Activated gamma-delta T cell treated with Interleukin-2 at 50 U/mL for 16 hours (primary cell): ENCODE measurements around the gene ZNF384.

Experiments used
- DNase-seq: peaks from one replicate; pipeline ENCODE4 v3.0.0-alpha.2; 2020

ZNF384 gene

DNA sequence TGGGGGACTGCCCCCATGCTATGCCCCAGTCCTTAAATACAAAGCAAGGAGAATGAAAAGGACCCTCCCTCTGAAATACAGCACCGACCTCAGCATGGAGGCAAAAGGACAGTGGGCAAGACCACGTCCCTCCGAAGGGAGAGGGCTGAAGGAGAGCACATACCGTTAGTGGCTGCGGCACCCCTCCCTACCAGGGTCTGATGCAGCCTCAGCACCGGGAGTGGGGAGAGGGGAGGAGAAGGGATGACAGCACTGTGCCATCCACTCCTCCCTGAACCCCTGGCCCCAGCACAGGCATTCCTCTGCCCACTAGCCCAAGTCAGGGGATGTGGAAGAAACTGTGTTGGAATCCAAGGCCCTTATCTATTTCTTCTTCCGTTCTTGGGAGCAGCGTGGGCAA lies 38.3 kb downstream of the ZNF384 start:
- DNase-seq, result no peak

DNA sequence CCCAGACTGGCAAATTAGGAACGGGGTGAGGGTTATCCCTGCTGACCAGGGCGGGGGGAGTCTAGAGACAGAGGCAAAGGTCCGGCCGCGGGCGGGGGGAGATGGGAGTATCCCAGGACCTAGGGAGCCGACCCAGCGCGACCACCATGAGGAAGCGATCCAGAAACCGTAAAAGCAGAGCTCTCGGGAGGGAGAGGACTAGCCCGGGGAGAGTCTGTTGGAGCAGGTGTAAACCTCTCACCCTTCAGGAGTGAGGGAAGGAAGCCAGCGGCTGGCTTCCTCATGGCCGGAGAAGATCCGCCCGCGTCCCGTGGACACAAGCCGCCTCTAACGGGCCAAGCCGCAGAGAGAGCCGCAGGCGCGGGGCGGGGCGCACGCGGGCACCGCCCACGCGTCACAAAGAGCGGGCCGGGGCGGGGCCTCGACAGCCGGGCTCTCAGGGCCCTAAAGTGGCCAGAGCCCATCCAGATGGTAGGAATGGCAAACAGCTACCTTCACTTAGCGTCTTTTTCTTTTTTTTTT lies 42.0 kb downstream of the ZNF384 start, which contains the start of gene ACRBP:
Gene ACRBP (minus strand): TSS at position 350 of the 522 bp plus-strand sequence. CDS start 66 bp downstream, at position 284.
- DNase-seq, result no peak

DNA sequence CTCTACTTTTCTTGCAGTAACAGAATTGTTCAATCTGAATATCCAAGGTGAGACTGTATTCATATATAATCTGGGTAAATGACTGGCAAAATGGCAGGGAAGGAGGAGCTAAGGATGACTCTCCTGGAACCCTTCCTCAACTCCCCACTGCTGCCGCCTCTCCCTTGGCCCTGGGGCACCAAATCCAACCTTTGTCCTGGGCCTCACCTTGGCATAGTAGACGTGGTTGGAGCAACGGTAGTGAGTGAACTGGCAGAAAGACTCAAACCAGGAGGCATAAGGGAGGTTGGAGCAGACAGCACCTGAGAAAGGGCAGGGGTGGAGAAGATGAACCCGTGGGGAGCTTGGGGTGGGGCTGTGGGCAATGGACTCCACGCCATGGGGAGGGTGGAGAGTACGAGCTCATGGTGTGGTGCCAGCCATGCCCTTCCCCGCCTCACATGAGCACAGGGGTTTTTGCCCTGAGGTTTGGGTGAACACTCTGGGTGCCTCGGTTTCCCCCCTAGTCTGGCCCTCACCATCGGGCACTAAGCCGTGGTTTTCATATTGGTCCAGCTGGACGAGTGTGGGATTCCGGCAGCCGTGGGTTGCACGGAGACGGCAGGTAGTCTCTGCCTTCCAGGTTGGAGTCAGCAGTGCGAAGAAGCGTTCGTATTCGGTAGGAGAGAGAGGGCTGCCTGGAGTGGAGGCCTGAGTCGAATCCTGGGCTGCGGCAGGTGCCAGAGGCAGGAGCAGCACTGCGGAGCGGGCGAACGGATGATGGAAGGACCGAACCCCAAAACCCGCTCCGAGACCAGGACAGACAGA lies 42.7 kb downstream of the ZNF384 start:
- no peak for DNase-seq

DNA sequence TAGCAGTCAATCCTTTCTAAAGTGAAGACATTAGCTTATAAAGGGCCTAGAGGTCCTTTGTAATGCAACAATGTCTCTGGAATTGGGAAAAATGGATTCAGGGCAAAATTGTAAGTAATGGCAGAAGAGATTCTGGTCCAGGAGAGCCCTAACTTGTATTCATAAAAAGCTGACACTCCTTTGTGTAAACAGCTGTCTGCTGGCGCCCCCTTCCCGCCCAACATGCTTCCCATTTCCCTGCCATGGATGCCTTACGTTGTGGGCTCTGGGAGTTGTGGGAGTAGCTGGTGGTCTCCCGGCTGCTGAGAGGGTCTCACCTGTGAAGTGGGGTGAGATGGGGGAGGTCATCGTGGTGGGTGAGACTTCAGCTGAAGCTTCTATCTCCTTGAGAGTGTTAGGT lies 44.3 kb downstream of the ZNF384 start:
- DNase-seq, result peak; percentile 19

DNA sequence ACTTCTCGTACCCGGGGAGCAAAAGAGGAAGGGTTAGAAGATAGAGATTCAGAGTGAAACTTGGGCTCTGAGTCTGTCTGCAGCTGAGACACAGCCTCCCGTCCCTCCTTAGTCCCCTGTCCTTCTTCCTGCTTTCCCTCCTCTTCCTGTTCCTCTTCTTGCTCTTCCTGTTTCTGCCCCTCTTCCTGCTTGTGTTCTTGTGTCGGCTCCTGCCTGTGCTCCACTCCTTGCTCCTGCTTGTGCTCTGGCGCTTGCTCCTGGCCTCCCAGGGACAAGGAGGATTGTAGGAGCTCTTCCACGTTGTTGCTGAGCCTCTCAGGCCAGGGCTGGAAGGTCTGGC lies 44.9 kb downstream of the ZNF384 start:
- DNase-seq, result no peak

DNA sequence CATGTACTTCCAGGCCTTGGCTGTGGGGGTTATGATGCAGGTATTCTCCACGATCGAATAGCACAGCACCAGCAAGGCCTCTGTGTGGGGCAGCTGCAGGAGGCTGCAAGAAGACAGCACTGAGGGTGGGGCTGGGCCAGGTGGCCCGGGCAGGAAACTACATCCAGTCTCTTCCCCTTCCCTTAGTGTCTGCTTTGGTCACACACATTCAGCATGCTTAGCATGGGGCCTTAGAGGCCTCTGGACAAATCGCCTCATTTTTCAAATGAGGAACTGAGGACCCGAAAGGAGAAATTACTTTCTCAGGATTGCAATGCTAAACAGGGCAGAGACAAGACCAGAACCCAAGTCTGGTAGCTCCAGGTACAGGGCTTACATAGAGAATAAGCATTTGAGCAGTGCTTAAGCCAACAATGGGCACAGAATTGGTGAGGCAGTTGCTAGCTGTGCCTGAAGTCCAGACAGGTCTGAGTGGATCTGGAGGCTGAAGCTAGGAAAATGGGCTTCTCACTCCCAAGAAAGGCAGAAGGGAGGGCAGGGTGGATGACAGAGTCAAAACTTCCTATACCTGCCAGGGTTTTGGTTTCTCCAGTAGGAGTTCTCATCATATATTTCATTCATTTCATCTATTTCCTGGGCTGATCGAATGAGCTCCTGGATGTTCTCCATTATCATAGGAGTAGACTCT lies 45.5 kb downstream of the ZNF384 start:
- DNase-seq, result no peak

DNA sequence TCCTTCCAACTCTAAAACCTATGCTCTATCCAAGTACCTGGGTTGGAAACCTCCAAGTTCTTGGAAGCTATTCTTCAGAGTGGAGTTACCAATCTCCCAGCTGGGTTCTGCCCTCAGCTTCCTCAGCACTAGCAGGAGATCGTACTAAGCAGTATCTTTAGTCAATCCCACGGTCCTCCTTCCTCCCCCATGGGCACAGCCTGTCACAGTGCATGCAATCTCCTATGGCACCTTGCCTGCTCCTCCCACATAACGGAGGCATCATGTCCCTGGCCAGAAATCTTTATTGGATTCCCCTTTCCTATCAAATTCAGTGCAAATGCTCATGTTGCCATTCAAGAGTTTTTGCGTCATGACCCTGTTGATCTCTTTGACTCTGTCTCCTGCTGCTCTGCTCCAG lies 48.0 kb downstream of the ZNF384 start:
- DNase-seq, result no peak

DNA sequence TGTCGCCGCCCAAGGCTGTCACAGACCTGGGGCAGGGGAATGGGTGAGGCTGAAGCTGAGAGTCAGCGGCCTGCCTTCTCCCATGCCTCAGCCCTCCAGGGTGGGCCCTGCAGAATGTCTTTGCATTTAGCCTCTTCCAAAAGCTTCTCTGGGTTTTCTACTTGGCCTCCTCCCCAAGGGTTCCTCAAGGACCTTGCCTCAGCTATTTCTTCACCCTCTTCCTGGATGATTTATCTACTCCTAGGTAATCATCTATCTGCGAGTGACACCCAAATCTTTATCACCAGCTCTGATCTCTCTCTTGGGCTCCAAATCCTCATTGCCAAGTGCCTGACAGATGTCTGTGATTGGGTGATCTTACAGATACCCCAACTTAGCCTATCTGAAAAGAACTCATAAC lies 48.7 kb downstream of the ZNF384 start:
- no peak for DNase-seq

DNA sequence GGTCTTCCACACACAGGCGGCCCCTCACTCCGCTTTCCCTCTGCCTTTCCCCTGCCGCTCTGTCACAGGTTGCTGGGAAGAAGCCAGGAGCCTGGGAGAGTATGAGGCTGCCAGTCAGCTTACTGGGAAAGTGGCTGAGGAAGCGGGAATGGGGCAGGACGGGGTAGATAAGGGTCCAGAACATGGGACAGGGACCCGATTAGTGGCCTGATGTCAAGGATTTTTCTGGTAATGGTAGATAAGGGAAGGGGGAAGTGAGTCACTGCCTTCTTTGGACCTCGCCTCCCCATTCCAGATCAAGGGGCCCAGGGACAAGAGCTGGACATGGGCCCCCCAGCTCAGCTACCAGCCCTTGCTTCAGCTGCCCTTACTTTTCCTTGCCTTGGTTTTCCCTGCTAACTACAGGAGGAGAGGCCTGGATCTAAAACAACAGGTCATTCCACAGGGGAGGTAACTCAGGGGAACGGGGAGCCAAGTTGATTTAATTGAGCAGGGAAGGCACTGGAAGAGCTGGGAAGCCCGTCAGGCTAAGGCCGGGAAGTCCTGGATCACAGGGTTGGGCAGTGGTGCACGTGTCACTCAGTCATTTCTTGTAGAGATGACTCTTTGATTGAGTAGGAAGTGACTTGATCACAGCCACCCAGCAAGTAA lies 49.9 kb downstream of the ZNF384 start:
- no peak for DNase-seq

DNA sequence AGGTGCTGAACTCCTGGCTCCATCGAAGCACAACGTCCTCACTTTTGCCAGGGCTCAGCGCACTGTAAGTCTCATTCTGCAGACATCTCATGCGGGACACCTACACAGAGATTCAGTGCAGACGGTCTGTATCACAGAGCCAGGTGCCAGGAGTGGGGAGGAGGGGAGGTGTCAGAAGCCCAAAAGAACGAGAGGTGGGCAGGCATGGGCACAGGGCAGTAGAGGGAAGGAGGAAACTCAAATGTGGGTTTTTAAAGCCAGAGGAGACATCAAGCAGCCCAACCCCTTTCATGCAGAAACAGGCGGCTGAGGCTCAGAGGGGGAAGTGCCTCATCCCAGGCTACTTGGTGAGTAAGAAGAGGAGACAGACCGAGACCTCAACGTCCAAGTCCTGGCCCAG lies 50.9 kb downstream of the ZNF384 start:
- no peak for DNase-seq

DNA sequence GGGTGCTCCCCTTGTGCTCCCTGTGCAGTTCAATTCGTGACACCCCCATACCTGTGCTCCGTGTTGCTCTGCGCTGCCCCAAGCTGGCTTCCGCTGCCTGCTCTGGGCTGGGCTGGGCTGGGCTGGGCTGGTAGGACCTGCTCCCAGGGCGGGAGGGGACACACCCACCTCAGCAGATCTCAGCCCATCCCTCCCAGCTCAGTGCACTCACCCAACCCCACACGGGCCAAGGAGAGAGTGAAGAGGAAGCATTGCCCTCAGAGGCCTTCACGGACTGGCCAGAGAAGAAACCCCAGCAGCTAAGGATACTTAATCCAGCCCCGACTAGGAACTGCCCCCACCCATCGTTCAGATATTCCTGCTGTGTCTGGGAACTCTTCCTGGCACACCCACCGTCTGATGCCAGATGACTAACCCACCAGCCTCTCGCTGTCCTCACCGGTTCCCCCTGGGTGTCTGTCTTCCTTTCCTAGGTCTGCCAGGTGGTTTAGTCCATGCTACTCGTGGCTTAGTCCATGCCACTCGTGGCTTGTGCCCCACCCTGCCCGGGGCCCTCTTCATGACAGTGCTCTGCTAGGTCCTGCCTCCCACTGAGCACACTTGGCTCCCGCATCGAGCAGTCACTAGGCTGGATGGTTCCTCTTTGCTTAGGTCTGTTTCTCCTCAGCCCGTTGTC lies 53.2 kb downstream of the ZNF384 start, which contains the start of gene LPAR5:
Gene LPAR5 (minus strand): TSS at position 104 of the 676 bp plus-strand sequence. CDS start 14,711 bp downstream, outside the sequence.
- peak; percentile 51 for DNase-seq

DNA sequence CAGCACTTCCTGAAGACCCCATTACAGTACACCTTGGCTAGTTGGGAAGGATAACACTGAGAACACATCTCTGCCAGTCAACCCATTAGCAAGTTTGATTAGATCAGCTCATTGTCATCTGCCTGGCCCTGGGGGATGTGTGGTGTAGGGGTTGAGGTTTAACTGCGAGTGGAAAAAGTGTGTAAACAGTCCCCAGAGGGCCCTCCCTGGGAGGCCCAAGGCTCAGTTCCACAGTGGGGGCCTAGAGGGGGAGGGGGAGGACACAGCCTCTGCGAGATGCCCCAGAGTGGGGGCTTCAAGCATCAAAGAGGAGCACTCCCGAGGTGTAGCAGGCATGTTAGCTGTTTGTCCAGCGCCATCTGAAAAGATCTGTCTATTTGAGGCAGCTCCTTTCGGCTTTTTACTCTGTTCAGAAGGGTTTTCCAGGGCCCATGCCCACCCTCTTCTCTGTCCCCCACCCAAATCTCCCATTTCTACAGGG lies 53.8 kb downstream of the ZNF384 start:
- peak; percentile 64 for DNase-seq

DNA sequence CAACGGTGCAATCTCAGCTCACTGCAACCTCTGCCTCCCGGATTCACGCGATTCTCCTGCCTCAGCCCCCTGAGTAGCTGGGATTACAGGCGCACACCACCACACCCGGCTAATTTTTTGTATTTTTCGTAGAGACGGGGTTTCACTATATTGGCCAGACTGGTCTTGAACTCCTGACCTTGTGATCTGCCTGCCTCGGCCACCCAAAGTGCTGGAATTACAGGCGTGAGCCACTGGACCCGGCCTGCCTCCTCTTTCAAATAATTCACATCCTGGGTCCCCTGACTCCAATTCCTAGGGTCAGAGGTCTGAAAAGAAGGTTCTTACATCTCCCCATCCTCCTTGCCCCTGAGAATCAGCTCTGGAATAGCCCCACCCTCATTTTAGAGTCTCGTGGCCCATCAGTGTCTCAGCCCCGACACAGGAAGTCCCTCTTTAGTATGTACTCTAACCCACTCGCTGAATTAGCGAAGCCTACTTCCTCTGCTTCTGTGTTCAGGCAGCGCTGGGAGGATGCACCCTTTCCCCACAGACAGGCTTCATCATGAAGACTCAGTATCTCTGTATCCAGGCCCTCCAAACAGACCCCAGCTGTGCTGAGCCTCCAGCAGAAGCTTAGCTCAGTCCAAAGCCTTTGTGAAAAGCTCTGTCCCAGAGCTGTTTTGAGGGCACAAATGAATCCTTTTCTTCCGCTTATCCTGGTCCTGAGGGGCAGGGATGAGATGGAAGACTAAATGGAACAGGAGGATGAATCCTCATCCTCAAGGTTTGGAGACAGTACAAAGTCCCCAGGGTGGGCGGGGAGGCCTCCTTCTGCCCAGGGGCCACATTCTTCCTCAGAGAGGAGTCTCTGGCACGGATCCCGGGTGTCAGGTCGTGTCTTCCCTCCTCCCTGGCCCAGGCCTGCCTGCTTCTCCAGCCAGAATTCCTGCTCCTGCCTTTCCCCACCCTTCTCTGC lies 56.9 kb downstream of the ZNF384 start:
- DNase-seq, result peak; percentile 56

DNA sequence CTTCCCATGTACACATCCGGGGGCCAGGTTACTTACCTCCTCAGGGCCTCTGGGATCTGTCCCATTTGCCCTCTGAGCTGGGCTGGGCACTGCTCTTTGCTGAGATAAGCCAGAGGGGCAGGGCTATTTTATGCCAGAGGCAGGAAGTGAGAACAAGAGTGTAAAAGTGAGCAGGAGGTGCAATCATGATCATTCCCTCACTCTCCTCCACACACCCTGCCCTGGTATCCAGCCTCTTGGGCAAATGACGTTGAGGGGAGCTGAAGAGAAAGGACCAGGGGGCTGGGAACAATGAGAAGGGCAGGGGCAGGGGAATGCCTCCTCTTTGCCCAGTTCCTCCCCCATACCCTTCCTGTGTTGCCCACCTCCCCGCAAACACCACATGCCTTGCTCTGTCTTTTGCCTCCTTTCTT lies 57.6 kb downstream of the ZNF384 start:
- no peak for DNase-seq

DNA sequence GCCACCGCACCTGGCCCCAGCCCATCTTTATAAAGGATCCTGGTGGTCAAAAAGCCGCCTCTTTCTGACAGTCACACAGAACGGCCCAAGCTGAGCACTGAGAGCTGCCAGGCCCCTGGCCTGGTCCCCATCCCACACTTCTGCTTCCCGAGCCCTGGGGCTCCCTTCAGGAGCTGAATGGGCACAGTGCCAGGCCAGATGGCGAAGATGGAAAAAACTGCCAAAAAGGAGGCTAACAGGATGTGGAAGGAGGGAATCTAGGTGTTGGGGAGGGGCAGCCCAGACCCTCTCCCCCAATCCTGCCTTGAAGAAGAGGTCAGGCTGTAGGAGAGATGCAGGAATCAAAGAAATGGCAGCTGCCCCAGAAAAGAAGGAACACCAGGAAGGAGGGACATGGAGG lies 58.4 kb downstream of the ZNF384 start:
- DNase-seq, result no peak

DNA sequence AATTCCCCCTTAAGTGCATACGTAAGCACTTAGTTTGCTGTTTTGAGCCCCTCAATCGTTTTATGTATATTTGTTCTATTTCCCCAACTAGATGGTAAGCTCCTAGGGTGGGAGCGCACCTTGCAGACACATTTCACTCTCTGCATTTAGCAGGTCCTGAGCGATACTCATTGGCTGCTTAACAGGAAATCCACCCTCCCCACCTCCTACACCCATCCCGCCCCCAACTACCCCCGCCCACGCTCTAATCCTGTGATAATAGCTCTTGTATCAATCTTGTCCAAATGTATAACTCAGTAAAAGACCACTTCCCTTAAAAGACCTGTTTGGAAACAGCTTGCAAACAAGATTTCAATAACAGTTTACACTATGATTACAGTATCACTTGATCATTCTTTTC lies 61.6 kb downstream of the ZNF384 start:
- DNase-seq, result peak; percentile 49

DNA sequence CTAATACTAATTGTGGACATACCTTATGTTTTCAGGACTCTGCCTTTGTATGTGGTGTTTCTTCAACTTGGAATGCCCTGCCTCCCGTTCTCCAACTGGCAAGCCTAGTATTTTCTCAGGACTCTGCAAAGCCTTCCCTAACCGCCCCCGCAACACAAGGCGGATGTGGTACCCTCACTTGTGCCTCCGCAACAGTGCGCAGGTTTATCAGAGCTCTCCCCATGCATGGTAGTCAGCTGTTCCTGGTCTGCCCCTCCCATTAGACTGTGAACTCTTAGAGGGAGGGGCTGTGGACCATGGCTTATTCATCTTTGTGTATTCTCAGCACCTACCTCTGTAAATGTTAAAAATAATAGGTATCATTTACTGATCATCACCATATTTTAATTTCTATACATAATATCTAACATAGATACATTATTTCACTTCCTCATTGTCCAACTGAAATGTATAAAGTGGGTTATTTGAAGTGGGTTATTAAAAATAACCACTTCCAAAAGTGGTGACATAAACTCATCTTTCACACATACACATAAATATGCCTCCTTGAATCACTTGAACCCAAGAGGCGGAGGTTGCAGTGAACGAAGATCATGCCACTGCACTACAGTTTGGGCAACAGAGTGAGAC lies 62.4 kb downstream of the ZNF384 start:
- DNase-seq, result no peak

DNA sequence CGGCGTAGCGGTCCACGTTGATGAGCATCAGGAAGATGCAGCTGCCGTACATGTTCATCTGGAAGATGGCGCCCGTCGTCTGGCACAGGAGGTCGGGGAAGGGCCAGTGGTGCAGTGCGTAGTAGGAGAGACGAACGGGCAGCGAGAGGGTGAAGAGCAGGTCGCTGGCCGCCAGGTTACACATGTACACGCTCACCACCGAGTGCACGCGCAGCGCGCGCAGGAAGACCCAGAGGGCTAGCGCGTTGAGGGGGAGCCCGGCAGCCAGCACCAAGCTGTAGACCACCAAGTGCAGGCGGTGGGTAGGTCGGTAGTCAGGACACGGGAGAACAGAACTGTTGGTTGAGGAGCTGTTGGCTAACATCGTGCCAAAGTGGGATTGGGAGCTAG lies 68.3 kb downstream of the ZNF384 start:
- no peak for DNase-seq

DNA sequence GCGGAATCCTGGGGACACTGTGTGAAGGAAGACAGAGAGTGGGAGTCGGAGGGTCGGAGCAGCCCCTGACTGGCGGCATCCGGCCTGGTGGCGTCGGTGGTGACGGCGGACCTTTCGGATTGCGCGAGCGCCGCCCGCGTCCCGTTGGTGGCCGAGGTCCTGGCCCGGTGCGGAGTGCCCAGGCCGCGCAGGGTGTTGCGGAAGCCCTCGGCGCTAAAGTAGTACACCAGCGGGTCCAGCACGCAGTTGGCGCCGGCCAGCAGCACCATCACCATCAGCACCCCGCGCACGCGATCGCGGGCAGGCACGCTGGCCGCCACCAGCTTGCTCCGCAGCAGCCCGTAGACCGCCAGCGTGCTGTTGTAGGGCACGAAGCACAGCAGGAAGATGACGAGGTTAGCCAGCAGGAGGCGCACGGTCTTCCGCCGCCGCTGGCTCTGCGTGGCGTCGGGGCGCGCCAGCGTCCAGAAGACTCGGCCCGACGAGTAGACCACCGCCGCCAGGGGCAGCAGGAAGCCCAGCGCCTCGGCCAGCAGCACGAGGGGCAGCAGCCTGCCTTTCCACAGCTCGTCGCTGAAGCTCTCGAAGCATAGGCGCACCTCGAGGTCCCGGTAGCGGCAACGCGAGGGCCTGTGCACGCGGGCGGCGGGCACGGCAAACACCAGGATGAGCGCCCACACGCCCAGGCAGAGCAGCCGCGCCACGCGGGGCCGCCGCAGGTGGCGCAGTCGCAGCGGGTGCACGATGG lies 68.9 kb downstream of the ZNF384 start:
- DNase-seq, result peak; percentile 37

DNA sequence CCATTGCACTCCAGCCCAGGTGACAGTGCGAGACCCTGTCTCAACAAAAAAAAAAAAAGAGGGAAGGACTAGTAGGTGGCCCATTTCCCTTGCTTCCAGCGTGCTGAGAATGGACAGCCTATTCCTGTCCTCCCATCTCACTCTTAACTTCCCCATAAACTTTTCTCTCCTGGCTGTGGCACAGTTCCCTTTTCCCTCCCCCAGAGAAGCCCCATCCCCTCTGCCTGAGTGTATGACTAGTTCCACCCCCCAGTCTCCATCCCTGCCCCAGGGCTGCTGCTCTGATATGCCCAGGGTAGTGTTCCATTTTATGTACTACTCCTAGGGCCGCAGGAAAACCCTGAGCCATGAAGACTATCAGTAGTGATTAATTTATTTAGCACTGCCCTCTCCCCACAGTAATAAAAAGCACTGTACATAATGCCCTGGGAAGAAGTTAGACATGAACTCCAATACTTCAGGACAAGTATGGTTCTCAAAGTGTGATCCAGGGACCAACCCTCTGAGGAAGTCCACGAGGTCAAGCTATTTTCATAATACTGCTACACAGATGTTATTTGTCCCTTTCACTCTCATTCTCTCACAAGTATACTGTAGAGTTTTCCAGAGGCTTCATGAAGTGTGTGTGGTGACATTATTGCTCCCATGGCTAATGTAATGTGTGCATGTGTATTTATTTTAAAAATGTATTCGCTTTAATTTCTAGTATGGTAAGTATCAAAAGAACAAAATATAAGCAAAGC lies 70.5 kb downstream of the ZNF384 start:
- DNase-seq, result no peak
